K562 treated with DMSO at 1 percent for 4 hours (cell line): ENCODE measurements around the gene SPRR5. TPM values are rescaled to one million over a fixed set of nuclear protein-coding genes. Genes with fewer than 3 reads are reported as not detected.

ENCODE experiments used
- total RNA-seq: library from RNA; unstranded; fragments of 300-600 nt; gene quantifications from 2 replicates; pipeline ENCODE4 v1.2.3, GENCODE V29; 2022; ENCODE audit not compliant: insufficient read depth

SPRR5 gene
- not detected in 2 replicates for total RNA-seq

GRCh38 chr1:152946651-152947256 lies at the start of gene SPRR5:
TSS of gene SPRR5 (plus strand) at chr1:152947206. CDS start at chr1:152948555, 1,349 bp downstream.

DNA sequence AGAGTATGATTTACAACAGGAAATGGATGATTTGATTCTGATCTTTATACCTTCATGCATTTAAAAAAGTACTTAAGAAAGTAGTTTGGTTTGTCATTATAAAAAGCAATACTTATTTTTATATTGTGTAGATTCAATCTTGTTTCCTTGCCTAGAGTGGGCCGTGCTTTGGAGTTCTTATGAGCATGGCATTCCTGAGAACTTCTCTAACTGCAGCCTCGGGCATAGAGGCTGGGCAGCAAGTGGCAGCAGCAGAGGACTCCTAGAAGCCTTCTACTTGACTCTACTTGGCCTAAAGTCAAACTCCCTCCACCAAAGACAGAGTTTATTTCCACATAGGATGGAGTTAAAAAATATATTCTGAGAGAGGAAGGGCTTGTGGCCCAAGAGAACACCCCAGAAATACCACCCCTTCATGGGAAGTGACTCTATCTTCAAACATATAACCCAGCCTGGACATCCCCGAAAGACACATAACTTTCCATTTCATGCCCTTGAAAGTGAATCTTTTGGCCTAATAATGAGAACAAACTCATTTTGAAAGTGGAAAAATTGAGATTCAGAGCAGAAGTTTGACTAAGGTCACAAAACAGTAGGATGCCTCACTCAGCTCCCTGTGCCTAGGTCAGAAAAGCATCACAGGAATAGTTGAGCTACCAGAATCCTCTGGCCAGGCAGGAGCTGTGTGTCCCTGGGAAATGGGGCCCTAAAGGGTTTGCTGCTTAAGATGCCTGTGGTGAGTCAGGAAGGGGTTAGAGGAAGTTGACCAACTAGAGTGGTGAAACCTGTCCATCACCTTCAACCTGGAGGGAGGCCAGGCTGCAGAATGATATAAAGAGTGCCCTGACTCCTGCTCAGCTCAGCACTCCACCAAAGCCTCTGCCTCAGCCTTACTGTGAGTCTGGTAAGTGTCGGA lies 39.1 kb upstream of the SPRR5 start, which contains the start of gene IVL:
IVL (plus strand) TSS at position 861 of the 916 bp plus-strand sequence. CDS start 1,252 bp downstream, outside the sequence.

DNA sequence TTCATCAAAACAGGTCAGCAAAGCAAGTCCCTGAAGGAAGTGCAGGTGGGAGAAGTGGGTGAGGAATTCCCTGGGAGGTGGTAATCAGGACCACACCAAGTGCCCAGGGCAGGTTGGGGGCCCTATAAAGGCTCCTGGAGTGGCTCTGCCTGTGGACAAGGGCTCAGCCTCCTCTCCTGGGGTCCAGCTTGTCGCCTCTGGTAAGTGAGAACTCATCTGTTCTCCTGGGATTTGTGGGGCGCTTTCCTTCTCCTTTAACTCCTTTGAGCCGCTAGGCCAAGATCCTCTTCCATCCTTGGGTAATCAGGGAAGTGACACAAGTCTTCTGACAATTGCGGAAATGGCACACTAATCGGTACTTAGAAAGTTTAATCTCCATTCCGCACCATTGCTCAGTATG lies 23.5 kb downstream of the SPRR5 start, which contains the start of gene SPRR4:
SPRR4 (plus strand) TSS at position 154 of the 400 bp plus-strand sequence. CDS start 1,243 bp downstream, outside the sequence.

DNA sequence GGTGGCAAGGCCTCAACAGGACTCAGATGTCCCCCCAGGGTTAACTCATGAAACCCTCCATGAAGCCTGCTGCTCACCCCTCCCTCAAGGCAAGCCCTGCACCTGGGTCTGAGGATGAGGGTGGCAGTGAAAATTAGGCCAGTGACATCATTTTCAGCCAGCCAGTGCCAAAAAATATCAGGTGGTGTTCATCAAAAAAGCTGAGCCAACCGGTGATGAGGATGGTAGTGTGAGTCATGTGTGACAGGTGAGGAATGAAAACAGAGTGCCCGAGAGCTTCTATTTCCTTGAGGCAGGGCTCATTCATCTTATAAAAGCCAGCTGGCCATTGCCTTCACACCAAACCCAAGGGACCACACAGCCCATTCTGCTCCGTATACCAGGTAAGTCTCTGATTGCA lies 36.7 kb downstream of the SPRR5 start, which contains the start of gene SPRR1A:
SPRR1A (plus strand) TSS at position 339 of the 400 bp plus-strand sequence. CDS start 1,150 bp downstream, outside the sequence.

Other genes starting within 250 kb of the SPRR5 start
- not detected in 2 replicates for gene LCE2A, start 248.9 kb upstream of the SPRR5 start, total RNA-seq
- not detected in 2 replicates for gene LCE4A, start 239.0 kb upstream of the SPRR5 start, total RNA-seq
- gene KPRP, start 189.2 kb upstream of the SPRR5 start, total RNA-seq = not detected in 2 replicates
- not detected in 2 replicates for gene LCE1F, start 172.1 kb upstream of the SPRR5 start, total RNA-seq
- gene LCE1E, start 160.9 kb upstream of the SPRR5 start, total RNA-seq = not detected in 2 replicates
- gene LCE1D, start 150.5 kb upstream of the SPRR5 start, total RNA-seq = not detected in 2 replicates
- not detected in 2 replicates for gene LCE1C, start 140.6 kb upstream of the SPRR5 start, total RNA-seq
- not detected in 2 replicates for gene LCE1B, start 135.2 kb upstream of the SPRR5 start, total RNA-seq
- gene LCE1A, start 119.7 kb upstream of the SPRR5 start, total RNA-seq = not detected in 2 replicates
- not detected in 2 replicates for gene LCE6A, start 104.3 kb upstream of the SPRR5 start, total RNA-seq
- gene LCE7A, start 87.2 kb upstream of the SPRR5 start, total RNA-seq = not detected in 2 replicates
- gene SMCP, start 68.9 kb upstream of the SPRR5 start, total RNA-seq = not detected in 2 replicates
- not detected in 2 replicates for gene IVL, start 38.7 kb upstream of the SPRR5 start, total RNA-seq
- not detected in 2 replicates for gene SPRR4, start 23.4 kb downstream of the SPRR5 start, total RNA-seq
- not detected in 2 replicates for gene SPRR1A, start 36.9 kb downstream of the SPRR5 start, total RNA-seq
- not detected in 2 replicates for gene SPRR3, start 54.5 kb downstream of the SPRR5 start, total RNA-seq
- gene SPRR1B, start 84.0 kb downstream of the SPRR5 start, total RNA-seq = not detected in 2 replicates
- 36.6 and 103 TPM in 2 replicates for gene SPRR2D, start 93.9 kb downstream of the SPRR5 start, total RNA-seq
- not detected in 2 replicates for gene SPRR2A, start 110.3 kb downstream of the SPRR5 start, total RNA-seq
- gene SPRR2B, start 124.4 kb downstream of the SPRR5 start, total RNA-seq = not detected in 2 replicates
- gene SPRR2E, start 147.3 kb downstream of the SPRR5 start, total RNA-seq = not detected in 2 replicates
- gene SPRR2F, start 166.3 kb downstream of the SPRR5 start, total RNA-seq = not detected in 2 replicates
- not detected in 2 replicates for gene SPRR2G, start 203.7 kb downstream of the SPRR5 start, total RNA-seq